ENCODE results near the gene SCAI.
A peak's percentile ranks its signal among the peaks of the same experiment; 100 is the strongest.
"Not testable (repeated sequence)": the region's sequence is repeated elsewhere in the genome, so short reads cannot be mapped to it uniquely, and the experiment has no call there.

SCAI gene

DNA sequence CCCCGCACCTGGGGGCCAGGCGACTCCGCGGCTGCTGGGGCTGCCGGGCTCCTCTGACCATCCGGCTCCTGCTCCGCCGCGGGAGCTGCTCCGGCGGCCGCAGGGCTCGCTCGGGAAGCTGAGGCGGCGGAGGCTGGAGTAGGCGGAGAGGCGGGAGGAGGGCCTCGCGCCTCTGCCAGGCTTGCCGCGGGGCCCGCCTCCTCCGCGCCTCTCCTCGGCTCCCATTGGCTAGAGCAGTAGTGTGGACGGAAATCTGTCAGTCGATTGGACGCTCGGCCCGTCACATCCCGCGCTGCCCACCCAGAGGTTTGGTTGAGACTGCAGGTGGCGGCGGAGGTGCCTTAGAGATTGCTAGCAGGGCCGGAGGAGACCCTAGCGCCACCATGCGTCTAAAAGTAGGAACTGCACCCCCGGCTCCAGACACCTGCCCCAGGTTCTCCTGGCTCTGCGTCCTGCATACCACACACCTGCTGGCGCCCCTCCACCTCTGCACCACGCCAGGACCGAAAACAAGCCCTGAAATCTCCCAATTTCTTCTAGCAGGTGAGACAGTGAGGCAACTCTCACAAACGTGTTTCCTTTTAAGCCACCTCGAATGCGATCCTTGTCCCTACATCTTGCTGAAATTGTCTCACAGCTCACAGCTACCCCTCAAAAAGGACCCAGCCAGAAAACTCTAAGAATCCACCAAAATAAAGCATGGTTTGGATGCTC is at the start of gene SCAI:
Gene SCAI, minus strand, starts transcription at position 152 of the 714 bp plus-strand sequence. Its CDS starts 91 bp downstream, at position 61.
- DNase-seq (ENCODE audit: low spot score): peak; percentile 100

DNA sequence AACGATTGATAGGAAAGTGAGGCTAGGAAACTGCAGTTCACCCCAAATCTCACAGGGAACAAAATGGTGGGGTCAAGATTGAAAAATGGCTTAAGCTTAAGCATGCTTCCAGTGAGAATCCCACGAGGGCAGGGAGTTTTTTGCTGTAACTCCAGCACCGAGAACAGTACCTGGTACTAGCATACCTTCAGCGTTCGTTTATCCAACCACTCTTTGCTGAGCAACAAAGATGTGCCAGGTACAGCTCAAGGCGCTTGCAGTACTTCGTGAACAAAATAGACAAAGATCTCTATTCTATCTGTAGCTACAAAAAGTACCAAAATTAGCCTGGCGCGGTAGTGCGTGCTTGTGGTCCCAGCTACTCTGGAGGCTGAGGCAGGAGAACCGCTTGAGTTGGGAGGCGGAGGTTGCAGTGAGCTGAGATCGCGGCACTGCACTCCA is 47.1 kb upstream of the SCAI start:
- DNase-seq (ENCODE audit: low spot score): no peak

DNA sequence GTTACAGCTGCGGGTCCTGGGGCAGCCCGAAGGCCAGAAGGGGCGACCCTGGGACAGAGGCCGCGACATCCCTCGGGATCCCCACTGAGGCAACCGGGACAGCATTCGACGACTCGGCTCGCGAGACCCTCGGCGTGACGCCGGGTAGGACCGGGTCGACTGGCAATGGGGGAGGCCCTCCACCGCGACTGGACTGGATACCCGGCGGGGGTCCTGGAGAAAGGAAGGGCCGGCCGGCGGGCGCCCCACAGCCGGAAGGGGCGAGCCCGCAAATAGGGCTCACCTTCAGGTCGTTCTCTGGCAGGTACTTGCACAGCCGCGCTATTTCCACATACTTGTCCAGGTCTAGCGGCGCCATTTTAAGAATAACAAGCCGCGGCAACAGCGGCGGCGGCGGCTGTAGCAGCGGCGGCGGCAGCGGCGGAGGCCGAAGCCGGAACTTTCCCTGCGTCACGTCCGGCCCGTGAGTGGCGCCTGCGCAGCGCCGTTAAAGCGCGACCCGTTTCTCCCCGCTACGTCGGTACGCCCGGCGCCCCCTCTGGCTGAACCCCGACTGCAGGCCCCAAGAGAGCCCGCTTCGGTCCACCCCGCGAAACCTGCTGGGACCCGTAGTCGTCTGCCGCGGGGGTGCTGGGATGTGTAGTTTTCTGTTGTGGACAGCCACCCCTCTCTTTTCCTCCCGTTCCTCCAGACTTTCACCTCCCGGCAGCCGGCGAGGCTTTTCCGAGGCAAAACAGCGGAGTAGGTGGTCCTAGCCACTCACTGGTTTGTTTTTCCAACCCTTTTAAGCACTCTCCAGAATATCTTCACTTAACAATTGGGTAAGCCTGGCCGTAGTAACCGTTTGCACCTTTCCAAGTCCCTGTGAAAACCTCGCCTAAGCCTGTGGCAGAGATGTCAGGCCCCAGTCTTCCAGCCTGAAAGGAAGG is 46.3 kb upstream of the SCAI start, which contains the start of gene PPP6C:
Gene PPP6C, minus strand, starts transcription at position 443 of the 929 bp plus-strand sequence. Its CDS starts 85 bp downstream, at position 358.
- peak; percentile 96 for DNase-seq (ENCODE audit: low spot score)

DNA sequence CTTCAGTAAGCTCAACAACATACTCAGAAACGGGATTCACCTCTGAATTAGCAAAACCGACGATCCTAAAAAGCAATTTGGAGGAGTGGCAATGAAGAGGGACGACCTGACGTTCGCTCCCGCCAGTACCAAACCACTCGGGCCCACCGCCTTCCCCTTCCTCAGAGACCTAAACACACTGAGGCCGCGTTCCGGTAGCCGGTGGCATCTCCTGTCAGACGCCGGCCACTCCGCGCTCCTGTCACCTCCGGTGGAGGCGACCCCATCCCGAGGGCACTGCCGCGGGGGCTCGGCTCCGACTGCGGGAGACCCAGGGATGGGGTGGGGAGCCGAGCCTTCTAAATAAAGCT is 45.7 kb upstream of the SCAI start:
- peak; percentile 5 for DNase-seq (ENCODE audit: low spot score)

DNA sequence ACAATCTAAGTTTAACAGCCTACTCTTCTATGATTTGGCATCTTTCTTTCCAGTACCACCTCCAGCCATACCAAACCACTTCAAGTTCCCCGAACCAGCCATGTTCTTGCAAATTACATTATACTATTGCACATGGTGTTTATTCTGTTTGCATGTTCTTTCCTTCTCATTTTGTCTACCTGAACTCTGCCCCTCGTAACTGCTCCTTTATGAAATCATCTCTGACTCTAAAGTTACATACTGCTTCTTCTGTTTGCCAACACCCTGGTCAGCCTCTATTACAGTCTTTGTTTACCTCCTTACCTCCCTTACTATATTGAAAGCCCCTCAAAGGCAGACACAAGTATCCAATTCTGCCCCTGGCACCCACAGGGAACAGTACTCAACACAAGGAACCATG is 40.2 kb upstream of the SCAI start:
- DNase-seq (ENCODE audit: low spot score): no peak

DNA sequence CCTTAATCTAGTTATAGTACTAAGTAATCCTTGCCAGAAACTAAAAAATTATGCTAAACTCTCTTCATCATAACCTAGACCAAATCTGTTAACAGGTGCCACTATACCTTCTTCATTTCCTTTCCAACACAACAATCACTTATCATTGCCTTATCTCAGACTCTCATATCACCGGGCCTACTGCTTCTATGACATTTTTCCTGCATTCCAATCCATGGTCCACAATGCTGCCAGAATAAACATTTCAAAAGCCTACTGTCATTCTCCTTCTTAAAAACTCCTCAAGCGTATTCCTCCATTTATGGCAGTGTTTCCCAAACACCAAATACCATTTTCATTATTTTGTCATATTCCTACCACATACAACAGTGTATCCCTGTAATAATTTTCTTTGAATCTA is 39.7 kb upstream of the SCAI start:
- no peak for DNase-seq (ENCODE audit: low spot score)

DNA sequence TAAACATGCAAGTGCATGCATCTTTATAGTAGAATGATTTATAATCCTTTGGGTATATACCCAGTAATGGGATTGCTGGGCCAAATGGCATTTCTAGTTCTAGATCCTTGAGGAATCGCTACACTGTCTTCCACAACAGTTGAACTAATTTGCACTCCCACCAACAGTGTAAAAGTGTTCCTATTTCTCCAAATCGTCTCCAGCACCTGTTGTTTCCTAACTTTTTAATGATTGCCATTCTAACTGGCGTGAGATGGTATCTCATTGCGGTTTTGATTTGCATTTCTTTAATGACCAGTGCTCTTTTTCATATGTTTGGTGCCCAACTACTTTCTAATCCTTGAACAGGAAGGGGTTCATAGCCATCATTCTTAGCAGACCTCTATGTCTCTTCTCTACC is 38.4 kb upstream of the SCAI start:
- DNase-seq (ENCODE audit: low spot score): not testable (repeated sequence)

DNA sequence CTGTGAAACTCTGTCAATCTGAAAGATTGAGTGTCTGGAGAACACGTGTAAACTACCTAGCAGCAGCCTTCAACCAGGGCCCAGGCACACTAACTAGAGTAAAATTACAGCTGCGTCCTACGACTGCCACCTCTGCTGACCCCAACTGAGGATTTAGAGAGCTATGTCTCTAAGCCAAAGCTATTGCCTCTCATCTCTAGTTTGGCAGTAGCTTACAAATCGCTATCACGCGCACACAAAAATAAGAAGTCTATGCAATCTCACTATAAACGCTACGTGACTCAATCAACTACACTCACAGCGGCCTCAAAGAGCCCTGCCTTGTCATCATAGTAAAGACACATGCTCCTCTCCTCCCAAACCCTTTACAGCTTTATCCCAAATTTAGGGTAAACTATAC is 37.5 kb upstream of the SCAI start:
- no peak for DNase-seq (ENCODE audit: low spot score)

DNA sequence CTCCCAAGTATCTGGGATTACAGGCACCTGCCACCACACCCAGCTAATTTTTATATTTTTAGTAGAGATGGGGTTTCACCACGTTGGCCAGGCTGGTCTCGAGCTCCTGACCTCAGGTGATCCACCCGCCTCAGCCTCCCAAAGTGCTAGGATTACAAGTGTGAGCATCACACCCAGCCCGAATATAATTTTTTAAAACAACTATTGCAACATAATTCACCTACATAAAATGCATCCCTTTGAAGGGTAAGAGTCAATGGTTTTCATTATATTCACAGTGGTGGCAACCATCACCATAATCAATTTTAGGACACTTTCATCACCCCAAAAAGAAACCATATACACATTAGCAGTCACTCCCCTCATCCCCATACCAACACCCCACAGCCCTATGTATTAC is 36.4 kb upstream of the SCAI start:
- not testable (repeated sequence) for DNase-seq (ENCODE audit: low spot score)

DNA sequence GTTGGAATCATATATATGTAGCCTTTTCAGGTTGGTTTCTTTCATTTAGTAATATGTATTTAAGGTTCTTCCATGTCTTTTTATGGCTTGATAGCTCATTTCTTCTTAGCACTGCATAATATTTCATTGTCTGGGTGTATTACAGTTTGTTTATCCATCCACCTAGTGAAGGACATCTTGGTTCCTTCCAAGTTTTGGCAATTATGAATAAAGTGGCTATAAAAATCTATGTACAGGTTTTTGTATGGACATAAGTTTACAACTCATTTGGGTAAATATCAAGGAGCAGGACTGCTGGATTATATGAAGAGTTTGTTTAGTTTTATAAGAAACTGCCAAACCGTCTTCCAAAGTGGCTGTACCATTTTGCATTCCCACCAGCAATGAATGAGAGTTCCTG is 34.6 kb upstream of the SCAI start:
- no peak for DNase-seq (ENCODE audit: low spot score)

DNA sequence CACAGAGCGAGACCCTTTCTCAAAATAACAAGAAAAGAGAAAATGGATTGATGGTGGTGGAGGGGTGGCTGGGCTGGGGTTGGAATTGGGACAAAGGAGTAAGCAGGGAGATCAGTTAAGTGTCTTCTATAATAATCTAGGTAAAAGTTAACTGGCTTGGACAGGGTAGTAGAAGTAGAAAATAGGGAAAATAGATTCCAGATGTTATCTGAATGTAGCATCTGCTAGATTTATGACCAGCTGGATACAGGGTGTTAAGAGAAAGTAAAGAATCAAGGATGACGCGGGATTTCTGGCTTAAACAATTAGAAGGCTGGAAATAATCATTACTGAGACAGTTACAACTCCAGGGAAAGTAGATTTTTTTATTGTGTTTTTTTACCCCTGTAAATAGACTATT is 33.3 kb upstream of the SCAI start:
- no peak for DNase-seq (ENCODE audit: low spot score)

DNA sequence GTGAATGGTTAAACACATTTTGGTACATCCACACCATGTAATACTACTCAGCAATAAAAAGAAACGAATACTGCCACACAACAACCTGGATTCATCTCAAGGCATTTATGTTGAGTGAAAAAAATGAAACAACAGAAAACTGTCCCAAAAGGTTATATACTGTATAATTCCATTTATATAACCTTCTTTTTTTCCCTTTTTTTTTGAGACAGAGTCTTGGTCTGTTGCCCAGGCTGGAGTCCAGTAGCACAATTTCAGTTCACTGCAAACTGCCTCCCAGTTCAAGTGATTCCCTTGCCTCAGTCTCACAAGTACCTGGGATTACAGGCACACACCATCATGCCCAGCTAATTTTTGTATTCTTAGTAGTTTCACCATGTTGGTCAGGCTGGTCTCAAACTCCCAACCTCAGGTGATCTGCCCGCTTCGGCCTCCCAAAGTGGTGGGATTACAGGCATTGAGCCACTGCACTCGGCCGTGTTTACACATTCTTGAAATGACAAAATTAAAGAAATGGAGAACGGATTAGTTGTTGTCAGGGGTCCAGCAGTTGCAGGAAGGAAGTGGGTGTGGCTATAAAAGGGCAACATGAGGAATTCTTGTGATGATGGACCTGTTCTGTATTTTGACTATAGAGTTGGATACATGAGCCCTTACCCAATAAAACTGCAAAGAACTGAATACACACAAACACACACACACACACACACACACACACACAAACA is 28.9 kb upstream of the SCAI start:
- no peak for DNase-seq (ENCODE audit: low spot score)

DNA sequence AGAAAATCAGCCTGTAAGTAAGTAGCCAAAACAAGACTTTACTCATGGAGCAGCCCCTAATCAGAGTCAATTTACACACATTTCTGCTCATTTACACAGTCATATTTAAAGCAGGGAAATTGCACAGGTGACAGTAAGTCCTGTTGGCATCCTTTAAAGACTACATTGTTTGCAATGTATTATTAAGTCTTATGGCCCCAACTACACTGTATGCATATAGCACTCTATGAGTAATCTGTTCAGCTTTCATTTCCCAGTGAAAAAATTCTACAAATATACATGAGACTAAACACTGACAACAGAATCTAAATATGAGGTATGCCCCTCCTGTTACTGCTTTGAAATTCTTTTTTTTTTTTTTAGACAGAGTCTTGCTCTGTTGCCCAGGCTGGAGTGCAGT is 26.6 kb upstream of the SCAI start:
- no peak for DNase-seq (ENCODE audit: low spot score)

DNA sequence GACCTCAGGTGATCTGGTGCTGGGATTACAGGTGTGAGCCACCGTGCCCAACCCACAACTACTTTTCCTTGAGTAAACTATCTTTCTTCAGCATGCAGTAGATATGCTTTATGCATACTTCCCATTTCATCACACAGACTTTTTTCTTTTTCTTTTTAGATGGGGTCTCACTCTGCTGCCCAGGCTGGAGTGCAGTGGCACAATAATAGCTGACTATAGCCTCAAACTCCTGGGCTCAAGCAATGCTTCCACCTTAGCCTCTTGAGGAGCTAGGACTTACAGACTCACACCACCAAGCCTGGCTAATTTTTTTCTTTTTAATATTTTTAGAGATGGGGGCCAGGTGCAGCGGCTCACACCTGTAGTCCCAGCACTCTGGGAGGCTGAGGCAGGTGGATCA is 23.4 kb upstream of the SCAI start:
- no peak for DNase-seq (ENCODE audit: low spot score)

DNA sequence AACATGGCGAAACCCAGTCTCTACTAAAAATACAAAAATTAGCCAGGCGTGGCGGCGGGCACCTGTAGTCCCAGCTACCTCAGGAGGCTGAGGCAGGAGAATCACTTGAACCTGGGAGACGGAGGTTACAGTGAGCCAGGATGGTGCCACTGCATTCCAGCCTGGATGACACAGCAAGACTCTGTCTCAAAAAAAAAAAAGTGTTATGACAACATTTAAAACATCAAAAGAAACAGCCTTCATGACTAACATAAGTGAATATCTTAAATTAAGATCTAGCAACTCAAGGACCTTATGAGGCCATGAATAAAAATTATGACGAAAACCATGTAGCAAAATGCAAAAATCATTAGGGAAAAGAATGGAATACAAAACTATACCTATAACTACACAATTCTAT is 19.6 kb upstream of the SCAI start:
- DNase-seq (ENCODE audit: low spot score): not testable (repeated sequence)

DNA sequence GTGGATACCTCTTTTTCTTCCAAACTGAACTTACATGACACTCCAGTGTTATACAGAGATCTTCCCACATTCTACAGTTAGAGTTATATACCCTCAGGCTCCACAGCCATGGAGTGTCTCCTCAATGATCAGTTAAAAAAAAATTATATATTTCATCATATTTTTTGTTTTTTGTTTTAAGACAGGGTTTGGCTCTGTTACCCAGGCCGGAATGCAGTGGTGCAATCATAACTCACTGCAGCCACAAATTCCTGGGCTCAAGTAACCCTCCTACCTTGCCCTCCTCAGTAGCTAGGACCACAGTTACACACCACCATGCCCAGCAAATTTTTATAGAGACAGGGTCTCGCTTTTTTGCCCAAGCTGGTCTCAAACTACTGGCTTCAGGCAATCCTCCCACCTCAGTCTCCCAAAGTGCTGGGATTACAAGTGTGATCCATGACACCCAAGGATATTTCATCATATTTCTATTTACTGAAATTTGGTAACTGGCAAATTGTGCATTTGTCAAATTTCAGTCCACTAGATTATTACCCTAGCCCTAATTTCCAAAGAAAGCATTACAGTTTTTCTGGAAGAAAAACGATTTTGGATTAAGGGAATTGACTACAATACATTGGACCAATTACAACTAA is 18.1 kb upstream of the SCAI start:
- DNase-seq (ENCODE audit: low spot score): no peak

DNA sequence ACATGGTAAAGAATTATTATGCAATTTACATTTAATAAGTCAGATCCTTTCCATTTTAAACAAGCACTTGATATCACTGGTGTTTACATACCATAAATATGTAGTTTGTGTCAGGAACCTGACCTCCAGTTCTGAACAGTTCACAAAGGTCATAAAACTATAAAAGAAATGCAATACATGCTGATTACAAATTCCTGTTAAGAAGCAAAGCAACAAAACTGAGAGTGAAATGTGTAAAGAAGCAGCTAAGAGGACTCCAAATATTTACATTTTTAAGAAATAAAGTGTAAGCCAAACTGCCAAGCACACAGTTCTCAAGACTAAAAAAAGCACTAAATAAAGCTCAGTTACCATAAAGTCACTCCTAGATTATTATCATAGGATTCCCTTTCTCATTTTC is 17.4 kb upstream of the SCAI start:
- no peak for DNase-seq (ENCODE audit: low spot score)

DNA sequence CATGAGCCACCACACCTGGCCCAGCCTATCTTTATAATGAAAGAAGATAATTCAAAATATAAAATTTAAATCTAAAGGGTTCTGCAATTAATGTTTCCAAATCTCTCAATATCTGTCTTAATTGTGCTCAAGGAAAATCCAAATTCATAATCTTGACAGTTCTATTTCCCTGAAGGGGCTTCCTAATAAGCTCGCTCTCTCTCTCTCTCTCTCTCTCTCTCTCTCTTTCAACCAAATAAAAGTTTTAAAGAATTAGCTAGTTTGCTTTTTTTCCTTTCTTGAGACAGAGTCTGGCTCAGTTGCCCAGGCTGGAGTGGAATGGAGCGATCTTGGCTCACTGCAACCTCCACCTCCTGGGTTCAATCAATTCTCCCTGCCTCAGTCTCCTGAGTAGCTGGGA is 13.2 kb upstream of the SCAI start:
- DNase-seq (ENCODE audit: low spot score): no peak

DNA sequence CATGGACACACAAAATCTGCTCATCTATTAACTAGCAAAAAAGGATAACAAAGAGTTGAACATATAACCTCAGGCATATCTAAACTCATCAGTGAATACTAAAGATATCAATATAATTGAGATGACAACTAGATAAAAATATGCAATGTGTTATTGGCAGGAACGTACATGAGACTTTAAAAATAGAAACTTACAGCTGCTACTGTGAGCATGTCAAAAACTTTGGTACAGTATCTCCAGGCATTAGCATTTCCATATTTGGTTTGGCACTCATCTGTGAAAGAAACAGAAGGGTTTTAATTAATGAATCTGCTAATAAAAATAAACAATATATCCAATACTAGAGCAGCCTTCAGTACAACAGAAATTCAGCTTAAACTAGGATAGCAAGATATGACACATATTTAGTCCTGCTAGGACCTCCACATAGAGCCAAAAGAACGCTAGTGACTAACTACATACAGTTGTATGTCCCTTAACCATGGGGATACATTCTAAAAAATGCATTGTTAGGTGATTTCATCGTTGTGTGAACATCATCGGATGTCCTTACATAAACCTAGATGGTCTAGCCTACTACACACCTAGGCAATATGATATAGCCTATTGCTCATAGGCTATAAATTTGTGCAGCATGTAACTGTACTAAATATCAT is 10.5 kb upstream of the SCAI start:
- DNase-seq (ENCODE audit: low spot score): no peak

DNA sequence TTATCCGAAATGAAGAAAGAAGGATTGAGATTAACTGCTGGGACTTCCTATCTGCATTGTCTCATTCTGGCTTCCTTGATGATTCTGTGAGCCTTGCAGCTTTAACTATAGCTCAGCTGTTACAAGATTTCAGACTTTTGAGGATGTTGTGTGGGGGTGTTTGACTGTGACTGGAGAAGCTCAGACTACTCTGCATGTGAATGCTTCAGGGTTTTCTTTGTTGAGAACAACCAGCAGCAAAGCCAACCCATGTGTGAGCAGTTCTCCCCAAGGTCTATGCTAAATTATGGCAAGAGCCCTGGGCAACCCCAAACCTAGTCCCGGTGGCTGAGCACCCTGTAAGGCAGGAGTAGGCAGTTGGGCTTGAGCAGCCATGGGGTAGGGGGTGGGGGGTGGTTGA is 8.4 kb upstream of the SCAI start:
- DNase-seq (ENCODE audit: low spot score): no peak

Measured in CD4-positive, alpha-beta T cell treated with Interleukin-6 at 100 ng/mL for 8 hours (primary cell).